HG03064 (cell line): ENCODE results near the gene REG3A.

Source experiments
- ATAC-seq: cut with Tn5 transposase; IDR thresholded peaks from one replicate; pipeline ENCODE4 v1.9.1; 2021; ENCODE audit warnings: low read depth; ENCODE audit not compliant: unreplicated experiment

The REG3A gene

GRCh38 chr2:79122676-79123075, 36.9 kb downstream of the REG3A start:
- no peak for ATAC-seq

- no peak for ATAC-seq
Measured at GRCh38 chr2:79120194-79120713, 39.3 kb downstream of the REG3A start, which contains the start of gene REG1A. TSS of gene REG1A (plus strand) at chr2:79120488. CDS start at chr2:79120862, 374 bp downstream.

GRCh38 chr2:79116997-79117928, 42.3 kb downstream of the REG3A start:
- ATAC-seq: no peak

GRCh38 chr2:79114797-79115494, 44.6 kb downstream of the REG3A start:
- no peak for ATAC-seq

- no peak for ATAC-seq
Measured at GRCh38 chr2:79112269-79112668, 47.3 kb downstream of the REG3A start.
